GM18951 (cell line): ENCODE measurements around the gene GALT.
A peak's percentile ranks its signal among the peaks of the same experiment; 100 is the strongest.

Experiments
- POLR2A ChIP-seq: IDR thresholded peaks from 4 replicates; pipeline ENCODE4 v1.6.1; 2011; ENCODE audit warnings: mild to moderate bottlenecking; ENCODE audit not compliant: insufficient read length, insufficient read depth; ENCODE audit errors: extremely low read depth
- in situ Hi-C: fragments of 300-500 bp; cut with MboI; formaldehyde crosslinking; loops from one replicate; pipeline ENCODE4 v1.12.0; 2022; ENCODE audit warnings: low sequenced_read_pairs, mixed read lengths, inconsistent platforms; ENCODE audit not compliant: unreplicated experiment

GALT gene

DNA sequence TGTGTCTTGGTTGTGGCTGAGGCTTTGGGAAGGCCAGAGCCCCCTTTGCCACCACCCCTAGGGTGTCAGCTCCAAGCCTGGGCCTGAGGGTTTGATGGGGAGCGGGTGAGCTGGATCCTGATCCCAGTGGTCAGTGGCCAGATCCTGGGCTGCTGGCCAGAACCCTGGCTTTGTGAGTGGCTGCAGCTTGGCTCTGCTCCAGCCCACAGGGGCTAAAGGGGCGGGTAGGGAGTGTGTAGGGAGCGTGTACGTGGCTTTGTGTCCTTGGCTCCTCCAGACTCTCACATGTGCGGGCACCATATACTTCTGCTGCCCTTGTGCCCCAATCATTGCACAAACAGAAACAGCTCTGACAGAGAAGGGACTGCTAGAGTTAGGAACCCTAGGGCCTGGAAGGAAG, 4.3 kb downstream of the GALT start:
- in situ Hi-C loops = no loop called here

DNA sequence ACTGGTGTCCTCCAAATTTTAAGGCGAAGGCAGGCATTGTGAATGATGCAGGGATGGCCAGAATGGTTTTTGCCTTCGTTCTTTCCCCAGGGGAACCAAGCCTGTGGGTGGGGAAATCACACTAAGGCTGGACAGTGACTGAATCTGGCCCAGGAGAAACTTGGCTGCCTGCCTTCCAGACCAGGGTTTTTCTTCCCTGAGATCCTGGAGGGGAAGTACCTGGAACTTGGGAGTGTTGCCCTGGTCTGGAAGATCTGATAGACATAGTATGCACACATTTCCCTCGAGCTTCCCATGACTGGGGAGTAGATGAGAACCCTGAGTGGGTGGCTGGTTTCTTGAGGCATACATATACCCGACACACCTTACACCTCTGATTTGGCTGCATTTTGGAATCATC, 4.8 kb downstream of the GALT start:
- in situ Hi-C loops = no loop called here
- no peak for TF ChIP-seq POLR2A

More for the DNA sequence above, 4.3 kb downstream of the GALT start:
- TF ChIP-seq POLR2A = no peak

DNA sequence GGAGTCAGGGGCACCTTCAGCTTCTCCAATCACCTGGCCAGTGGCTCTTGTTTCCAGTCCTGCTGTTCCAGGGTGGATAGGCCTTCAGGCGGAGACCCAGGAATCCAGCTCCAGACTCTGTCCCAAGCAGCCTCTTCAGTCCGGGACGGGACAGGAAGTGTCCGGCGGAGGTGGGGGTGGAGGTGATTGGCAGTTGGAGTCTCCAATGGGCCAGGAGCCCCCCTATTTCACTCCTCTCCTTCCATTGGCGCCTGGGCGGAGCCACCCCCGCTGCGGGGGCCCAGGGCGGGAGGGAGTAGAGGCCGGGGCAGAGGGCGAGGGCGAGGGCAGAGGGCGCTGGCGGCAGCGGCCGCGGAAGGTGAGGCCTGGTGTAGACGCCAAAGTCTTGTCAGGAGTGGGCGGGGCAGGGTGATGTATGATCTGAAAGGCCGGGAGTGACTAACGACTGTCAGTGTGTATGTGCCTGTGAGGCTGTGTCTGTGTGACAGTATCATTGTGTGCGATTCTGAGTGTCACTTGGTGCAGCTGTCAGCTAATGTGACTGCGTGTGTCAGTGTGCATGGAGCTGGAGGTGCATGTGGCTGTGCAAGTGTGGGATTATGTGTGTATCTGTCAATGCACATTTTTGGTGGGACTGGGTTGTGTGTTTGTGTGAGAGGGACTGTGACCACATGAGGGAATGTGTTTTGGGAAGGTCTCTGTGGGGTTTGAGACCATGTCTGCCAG, 5.6 kb downstream of the GALT start, which contains the start of gene IL11RA:
TSS of gene IL11RA (plus strand) at position 310 of the 726 bp plus-strand sequence. CDS start 3,033 bp downstream, outside the sequence.
- peak; percentile 16 for TF ChIP-seq POLR2A
- in situ Hi-C loops = no loop called here

DNA sequence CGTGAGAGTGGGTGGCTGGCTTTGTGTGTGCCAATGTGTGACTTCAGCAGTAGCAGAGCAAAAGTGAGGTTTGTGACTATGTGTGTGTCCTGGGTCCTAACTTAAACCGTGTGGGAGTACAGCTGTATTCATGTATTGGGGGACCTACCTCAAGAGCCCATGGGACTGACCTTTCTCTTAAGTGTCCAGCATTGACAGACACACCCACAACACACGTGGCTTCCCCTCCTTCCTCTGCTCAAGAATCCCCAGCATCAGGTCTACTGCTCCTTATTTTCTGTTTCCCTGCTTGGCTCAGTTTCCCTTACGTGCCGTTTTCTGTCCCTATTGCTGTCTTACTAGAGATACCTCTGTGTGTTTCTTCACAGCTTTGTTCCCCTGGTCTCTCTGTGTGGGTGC, 6.1 kb downstream of the GALT start:
- in situ Hi-C loops = no loop called here
- TF ChIP-seq POLR2A = no peak

DNA sequence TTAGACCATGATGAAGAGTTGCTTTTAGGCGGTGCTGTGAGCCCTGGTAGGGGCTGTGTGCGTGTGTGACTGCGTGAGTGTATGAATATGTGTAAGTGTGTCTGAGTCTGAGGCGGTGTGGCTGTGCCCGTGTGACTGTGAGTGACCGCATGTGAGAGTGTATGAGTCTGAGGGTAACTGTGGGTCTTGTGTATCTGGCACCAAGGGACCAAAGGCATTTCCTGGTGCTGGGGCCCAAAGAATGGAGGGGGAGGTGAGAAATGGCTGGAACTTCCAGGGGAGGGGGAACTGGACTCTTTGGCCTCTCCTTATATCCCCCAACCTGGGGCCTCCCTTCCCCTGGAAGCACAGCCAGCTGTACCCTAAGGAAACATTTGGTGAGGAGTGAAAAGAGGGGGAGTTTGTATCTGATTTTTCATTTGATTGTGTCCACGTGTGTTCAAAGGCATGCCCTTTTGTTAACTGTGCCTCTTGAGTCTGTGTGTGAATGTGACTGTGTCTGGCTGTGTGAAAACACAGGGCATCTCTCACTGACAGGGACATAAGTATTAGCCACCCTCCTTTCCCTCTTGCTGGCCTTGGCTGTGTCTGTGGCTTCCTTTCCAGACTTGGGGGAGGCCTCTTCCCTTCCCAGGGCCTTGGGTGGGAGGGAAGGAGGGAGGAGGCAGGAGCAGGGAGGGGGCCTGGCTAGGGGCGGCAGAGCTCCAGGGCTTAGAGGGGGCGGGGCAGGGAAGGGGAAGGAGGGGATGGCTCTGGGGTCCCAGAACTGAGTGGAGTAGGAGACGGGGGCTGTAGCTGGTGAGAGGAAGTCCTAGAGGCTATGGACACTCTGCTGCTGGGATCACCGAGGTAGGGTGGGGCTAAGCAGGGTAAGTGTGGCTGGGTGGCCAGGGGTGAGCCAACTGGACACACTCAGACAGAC, 6.9 kb downstream of the GALT start:
- no peak for TF ChIP-seq POLR2A
- in situ Hi-C loops = no loop called here

DNA sequence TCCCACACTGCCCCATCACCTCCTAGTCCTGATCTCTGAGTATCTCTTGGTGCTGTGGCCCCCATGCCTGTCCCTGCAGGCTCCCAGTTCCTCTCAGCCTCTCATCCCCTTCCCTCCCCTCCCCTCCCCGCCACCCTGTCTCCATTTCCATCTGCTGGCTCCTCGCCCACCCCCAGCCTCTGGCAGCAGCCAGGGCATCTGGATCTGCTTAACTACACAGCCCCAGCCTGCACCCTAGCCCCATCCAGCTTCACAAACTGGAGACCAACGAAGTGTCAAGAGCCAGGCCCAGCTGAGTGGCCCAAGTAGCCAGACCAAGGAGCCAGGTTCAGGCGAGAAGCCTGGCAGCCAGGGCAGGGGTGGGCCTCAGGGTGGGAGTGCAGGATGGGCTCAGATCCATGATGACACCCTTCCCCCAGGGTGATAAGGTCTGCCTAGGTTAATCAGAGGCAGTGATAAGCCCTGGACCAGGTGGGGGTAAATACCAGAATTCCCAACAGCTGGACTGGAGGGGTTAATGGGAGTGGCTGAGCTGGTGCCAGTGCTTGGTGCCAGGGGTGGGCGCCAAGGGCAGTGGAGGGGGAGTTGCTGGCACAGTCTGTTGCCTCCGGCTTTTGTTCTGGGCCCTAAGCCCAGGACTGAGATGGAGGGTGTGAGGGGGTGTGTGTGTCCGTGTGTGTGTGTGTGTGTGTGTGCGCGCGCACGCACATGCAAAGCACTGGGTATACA, 8.0 kb downstream of the GALT start:
- in situ Hi-C loops = no loop called here
- no peak for TF ChIP-seq POLR2A

DNA sequence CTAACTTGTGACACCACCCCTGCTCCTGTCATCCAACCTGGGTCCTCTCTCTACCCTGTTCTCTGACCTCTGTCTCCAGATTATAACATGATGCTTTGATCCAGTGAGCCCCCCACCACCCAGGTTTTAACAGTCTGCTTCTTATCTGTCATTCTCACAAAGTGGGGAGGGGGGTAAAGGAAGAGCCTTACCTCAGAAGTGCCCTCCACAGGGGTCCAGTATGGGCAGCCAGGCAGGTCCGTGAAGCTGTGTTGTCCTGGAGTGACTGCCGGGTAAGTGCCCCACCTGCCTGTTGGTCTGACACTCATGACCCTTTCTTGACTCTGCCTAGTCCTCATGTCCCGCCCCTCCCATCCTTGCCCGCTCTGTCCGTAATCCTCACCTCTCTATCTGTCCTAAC, 8.9 kb downstream of the GALT start:
- TF ChIP-seq POLR2A = no peak
- in situ Hi-C loops = no loop called here

DNA sequence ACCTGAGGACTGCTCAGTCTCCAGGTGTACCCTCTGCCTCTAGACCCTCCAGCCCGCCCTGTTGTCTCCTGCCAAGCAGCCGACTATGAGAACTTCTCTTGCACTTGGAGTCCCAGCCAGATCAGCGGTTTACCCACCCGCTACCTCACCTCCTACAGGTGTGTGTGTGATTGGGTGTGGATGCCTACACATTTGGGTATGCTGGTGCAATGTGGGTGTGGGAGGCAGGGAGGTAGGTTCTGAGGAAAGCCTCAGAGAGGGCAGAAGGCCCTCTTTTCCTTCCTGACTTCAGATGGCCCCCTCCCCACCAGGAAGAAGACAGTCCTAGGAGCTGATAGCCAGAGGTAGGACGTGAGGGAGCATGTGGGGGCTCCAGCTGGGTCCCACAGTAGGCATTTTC, 10.5 kb downstream of the GALT start:
- TF ChIP-seq POLR2A = no peak
- in situ Hi-C loops = no loop called here

DNA sequence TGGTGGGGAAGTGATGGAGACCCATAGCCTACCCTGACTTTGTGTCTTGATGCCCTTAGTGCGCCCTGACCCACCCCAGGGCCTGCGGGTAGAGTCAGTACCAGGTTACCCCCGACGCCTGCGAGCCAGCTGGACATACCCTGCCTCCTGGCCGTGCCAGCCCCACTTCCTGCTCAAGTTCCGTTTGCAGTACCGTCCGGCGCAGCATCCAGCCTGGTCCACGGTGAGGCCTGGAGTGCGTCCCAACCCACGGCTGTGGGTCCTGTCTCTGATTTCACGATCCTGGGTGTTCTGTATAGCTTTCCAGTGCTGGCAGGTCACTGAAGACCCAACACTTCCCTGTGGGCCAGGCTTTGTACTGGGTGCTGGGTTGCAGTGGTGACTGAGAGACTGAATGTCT, 12.0 kb downstream of the GALT start:
- in situ Hi-C loops = no loop called here

DNA sequence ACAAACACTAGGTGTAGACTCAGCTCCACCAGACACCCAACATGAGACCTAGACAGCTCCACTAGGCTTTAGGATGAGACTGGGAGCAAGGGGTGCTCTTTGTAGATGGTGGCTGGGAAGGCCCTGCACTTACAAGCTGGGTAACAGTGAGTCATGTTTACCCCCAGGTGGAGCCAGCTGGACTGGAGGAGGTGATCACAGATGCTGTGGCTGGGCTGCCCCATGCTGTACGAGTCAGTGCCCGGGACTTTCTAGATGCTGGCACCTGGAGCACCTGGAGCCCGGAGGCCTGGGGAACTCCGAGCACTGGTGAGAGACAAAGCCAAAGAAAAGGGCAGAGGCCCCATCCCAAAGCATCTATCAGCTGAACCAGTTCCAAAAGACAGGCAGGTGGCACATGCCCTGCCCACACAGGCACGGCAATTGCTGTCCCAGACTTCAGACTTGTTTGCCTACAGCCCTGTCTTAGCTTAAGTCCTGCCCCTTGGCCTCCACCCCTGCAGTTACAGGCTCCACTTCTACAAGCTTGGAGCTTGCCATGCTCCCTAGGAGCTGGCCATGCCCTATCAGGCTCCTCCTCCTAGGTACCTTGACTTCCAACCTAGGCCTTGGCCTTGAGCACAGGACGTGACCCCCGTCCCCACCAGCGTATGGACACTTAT, 13.2 kb downstream of the GALT start:
- no peak for TF ChIP-seq POLR2A
- in situ Hi-C loops = no loop called here

More for the DNA sequence above, 12.0 kb downstream of the GALT start:
- TF ChIP-seq POLR2A = no peak

DNA sequence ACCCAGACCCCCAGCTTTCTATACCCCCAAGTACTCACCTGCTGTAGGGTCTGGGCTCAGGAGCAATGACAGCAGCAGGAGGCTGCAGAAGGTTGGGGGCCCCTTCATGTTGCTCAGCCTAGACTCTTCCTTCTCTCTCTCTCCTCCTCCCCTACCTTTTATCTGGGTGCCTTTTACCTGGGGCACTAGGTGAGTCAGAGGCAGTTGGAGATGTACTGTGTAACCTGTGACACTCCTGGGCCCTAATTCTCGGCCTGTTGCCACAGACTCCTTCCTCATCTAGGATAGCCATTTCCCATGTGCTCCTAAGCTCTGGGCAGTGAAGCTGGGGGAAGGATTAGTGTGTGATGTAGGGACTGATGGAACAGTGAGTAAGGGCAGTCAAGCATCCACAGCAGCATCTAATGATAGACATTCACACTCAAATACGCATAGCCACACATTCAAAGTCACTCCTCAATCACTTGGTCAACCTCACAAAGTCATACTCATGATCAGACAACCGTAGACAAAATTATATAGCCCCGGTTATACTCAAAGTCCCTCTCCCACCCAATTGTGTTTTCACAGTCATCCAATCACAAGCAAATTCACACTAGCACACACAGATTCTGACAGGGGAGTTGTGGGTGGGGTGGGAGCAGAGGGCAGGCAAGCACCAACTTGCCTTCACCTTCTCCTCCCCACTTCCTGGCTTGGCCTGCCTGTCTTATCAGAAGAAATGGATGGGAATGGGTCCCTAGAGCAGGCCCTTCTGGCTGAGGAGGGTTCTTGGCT, 16.2 kb downstream of the GALT start, which contains the start of gene CCL27:
TSS of gene CCL27 (minus strand) at position 132 of the 777 bp plus-strand sequence. CDS start at position 108, 24 bp downstream.
- TF ChIP-seq POLR2A = no peak
- in situ Hi-C loops = no loop called here

DNA sequence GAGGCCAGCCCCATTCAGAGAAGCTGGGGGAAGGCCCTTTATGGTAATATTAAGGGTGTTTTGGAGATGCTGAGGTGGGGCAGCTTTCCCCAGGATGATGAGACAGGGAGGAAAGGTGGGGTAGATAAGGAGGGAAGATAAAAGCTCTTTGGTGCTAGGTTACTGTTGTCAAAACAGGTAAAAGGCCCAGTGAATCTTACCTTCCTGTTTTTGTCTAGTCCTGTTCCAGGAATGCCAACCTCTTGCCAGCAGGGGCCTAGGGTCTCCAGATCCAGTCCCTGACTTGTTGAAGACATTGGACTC, 16.8 kb downstream of the GALT start:
- no peak for TF ChIP-seq POLR2A
- in situ Hi-C loops = no loop called here
